HG02759 (cell line): ENCODE data around the gene ECEL1.

Experiments used
- ATAC-seq: cut with Tn5 transposase; IDR thresholded peaks from one replicate; pipeline ENCODE4 v1.9.1; 2021; ENCODE audit warnings: mild to moderate bottlenecking, moderate library complexity; ENCODE audit not compliant: unreplicated experiment

ECEL1 gene

GRCh38 chr2:232523682-232524597, 36.3 kb upstream of the ECEL1 start:
- no peak for ATAC-seq

- no peak for ATAC-seq
Measured at GRCh38 chr2:232523402-232523681, 35.7 kb upstream of the ECEL1 start.

GRCh38 chr2:232522623-232523401, 35.2 kb upstream of the ECEL1 start:
- ATAC-seq: no peak

GRCh38 chr2:232521959-232522622, 34.5 kb upstream of the ECEL1 start:
- peak; percentile 43 for ATAC-seq

- ATAC-seq: no peak
Measured at GRCh38 chr2:232521098-232521497, 33.5 kb upstream of the ECEL1 start.

GRCh38 chr2:232520489-232520888, 32.9 kb upstream of the ECEL1 start:
- no peak for ATAC-seq

- no peak for ATAC-seq
Measured at GRCh38 chr2:232519581-232520438, 32.2 kb upstream of the ECEL1 start, which contains the start of gene PRSS56. Gene PRSS56 (plus strand): TSS chr2:232520388. CDS start chr2:232520599, 211 bp downstream.

GRCh38 chr2:232518844-232519243, 31.2 kb upstream of the ECEL1 start:
- ATAC-seq: no peak

- no peak for ATAC-seq
Measured at GRCh38 chr2:232516551-232516950, 28.9 kb upstream of the ECEL1 start.

- ATAC-seq: no peak
Measured at GRCh38 chr2:232515639-232516038, 28.0 kb upstream of the ECEL1 start.

GRCh38 chr2:232513353-232513752, 25.7 kb upstream of the ECEL1 start:
- no peak for ATAC-seq

- ATAC-seq: no peak
Measured at GRCh38 chr2:232512602-232513001, 25.0 kb upstream of the ECEL1 start.

- ATAC-seq: no peak
Measured at GRCh38 chr2:232511336-232511890, 23.8 kb upstream of the ECEL1 start.

GRCh38 chr2:232508251-232508650, 20.6 kb upstream of the ECEL1 start:
- ATAC-seq: no peak

- ATAC-seq: no peak
Measured at GRCh38 chr2:232506709-232507108, 19.1 kb upstream of the ECEL1 start.

- ATAC-seq: no peak
Measured at GRCh38 chr2:232505856-232506255, 18.2 kb upstream of the ECEL1 start.

GRCh38 chr2:232504438-232504837, 16.8 kb upstream of the ECEL1 start:
- no peak for ATAC-seq

- ATAC-seq: no peak
Measured at GRCh38 chr2:232503809-232504323, 16.2 kb upstream of the ECEL1 start.

GRCh38 chr2:232502911-232503808, 15.5 kb upstream of the ECEL1 start:
- ATAC-seq: no peak
